Measurements from ENCODE around the gene LUC7L3.

GRCh38 chr17:50783905-50784304 is 64.5 kb downstream of the LUC7L3 start:
- TF ChIP-seq EZH2 (IDR thresholded peaks at IDR 0.05; ENCODE audit: borderline replicate concordance, low read depth, low read length, severe bottlenecking) (no peak), POLR2A (IDR thresholded peaks at IDR 0.05; ENCODE audit: low read depth, low read length) (no peak), POLR2AphosphoS5 (IDR thresholded peaks at IDR 0.05; ENCODE audit: insufficient read depth, low read depth, low read length) (no peak), JUN (IDR thresholded peaks at IDR 0.05; ENCODE audit: borderline replicate concordance, insufficient read depth, insufficient read length, low read depth) (no peak)
- TF ChIP-seq, protein P1, sequence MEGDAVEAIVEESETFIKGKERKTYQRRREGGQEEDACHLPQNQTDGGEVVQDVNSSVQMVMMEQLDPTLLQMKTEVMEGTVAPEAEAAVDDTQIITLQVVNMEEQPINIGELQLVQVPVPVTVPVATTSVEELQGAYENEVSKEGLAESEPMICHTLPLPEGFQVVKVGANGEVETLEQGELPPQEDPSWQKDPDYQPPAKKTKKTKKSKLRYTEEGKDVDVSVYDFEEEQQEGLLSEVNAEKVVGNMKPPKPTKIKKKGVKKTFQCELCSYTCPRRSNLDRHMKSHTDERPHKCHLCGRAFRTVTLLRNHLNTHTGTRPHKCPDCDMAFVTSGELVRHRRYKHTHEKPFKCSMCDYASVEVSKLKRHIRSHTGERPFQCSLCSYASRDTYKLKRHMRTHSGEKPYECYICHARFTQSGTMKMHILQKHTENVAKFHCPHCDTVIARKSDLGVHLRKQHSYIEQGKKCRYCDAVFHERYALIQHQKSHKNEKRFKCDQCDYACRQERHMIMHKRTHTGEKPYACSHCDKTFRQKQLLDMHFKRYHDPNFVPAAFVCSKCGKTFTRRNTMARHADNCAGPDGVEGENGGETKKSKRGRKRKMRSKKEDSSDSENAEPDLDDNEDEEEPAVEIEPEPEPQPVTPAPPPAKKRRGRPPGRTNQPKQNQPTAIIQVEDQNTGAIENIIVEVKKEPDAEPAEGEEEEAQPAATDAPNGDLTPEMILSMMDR (IDR thresholded peaks at IDR 0.05; ENCODE audit: extremely low read depth in 1 of 2, insufficient read depth in 1 of 2, low read depth in 1 of 2, low read length in 2 of 2) = no peak
- TF ChIP-seq, protein P2, sequence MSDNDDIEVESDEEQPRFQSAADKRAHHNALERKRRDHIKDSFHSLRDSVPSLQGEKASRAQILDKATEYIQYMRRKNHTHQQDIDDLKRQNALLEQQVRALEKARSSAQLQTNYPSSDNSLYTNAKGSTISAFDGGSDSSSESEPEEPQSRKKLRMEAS (IDR thresholded peaks at IDR 0.05; ENCODE audit: insufficient read depth, insufficient read length) = no peak
